SK-N-SH treated with all-trans-retinoic acid at 6 μM for 48 hours (cell line): ENCODE measurements around the gene UBQLN3.

Source experiments
- CSRNP3 ChIP-seq: fragments of 250-450 bp; sonication (Bioruptor Pico); IDR thresholded peaks from 2 replicates; pipeline ENCODE4 v1.5.1; 2021; ENCODE audit warnings: mild to moderate bottlenecking, moderate library complexity
- PPARA ChIP-seq: fragments of 250-450 bp; sonication (Bioruptor Pico); IDR thresholded peaks from 2 replicates; pipeline ENCODE4 v1.5.0; 2020; ENCODE audit warnings: mild to moderate bottlenecking, borderline replicate concordance
- TCF4 ChIP-seq: fragments of 250-450 bp; sonication (Bioruptor Pico); IDR thresholded peaks from 2 replicates; pipeline ENCODE4 v1.8.0; 2021; ENCODE audit warnings: mild to moderate bottlenecking, moderate library complexity, borderline replicate concordance
- ZFP3 ChIP-seq: fragments of 250-450 bp; sonication (Bioruptor Pico); IDR thresholded peaks from 2 replicates; pipeline ENCODE4 v1.5.0; 2020; ENCODE audit warnings: mild to moderate bottlenecking, moderate library complexity
- ZNF70 ChIP-seq: fragments of 450-650 bp; formaldehyde crosslinking; IDR thresholded peaks from 2 replicates; pipeline ENCODE4 v1.5.0; 2020; ENCODE audit warnings: mild to moderate bottlenecking, moderate library complexity
- ZNF8 ChIP-seq: fragments of 450-650 bp; formaldehyde crosslinking; IDR thresholded peaks from 2 replicates; pipeline ENCODE4 v1.5.0; 2020; ENCODE audit warnings: mild to moderate bottlenecking, moderate library complexity
- TF ChIP-seq, protein P1 (sequence below): fragments of 250-450 bp; sonication (Bioruptor Pico); IDR thresholded peaks from 2 replicates; pipeline ENCODE4 v1.5.0; 2020; ENCODE audit warnings: mild to moderate bottlenecking, moderate library complexity
- TF ChIP-seq, protein P2 (sequence below): fragments of 250-450 bp; sonication (Bioruptor Pico); IDR thresholded peaks from 2 replicates; pipeline ENCODE4 v1.8.0; 2020; ENCODE audit warnings: mild to moderate bottlenecking, moderate library complexity, borderline replicate concordance

DNA sequence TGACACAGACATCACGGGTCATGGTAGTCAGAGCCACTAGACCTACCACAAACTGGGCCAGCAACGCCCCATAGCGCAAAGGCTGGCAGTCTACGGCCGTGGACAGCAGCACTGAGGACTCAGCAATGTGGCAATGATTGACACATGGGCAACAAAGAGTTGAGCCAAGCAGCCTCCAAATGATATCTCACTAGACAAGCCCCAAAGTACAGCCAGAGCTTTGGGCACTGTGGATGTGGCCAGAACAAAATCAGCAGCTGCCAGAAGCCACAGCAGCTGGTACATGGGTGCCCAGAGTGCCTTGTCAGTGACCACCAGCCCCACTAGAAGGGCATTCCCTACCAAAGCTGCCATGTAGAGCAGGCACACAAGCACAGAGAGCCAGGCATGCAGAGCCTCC lies 18.0 kb upstream of the UBQLN3 start:
- TF ChIP-seq, protein P1, sequence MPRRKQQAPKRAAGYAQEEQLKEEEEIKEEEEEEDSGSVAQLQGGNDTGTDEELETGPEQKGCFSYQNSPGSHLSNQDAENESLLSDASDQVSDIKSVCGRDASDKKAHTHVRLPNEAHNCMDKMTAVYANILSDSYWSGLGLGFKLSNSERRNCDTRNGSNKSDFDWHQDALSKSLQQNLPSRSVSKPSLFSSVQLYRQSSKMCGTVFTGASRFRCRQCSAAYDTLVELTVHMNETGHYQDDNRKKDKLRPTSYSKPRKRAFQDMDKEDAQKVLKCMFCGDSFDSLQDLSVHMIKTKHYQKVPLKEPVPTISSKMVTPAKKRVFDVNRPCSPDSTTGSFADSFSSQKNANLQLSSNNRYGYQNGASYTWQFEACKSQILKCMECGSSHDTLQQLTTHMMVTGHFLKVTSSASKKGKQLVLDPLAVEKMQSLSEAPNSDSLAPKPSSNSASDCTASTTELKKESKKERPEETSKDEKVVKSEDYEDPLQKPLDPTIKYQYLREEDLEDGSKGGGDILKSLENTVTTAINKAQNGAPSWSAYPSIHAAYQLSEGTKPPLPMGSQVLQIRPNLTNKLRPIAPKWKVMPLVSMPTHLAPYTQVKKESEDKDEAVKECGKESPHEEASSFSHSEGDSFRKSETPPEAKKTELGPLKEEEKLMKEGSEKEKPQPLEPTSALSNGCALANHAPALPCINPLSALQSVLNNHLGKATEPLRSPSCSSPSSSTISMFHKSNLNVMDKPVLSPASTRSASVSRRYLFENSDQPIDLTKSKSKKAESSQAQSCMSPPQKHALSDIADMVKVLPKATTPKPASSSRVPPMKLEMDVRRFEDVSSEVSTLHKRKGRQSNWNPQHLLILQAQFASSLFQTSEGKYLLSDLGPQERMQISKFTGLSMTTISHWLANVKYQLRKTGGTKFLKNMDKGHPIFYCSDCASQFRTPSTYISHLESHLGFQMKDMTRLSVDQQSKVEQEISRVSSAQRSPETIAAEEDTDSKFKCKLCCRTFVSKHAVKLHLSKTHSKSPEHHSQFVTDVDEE, result no peak
- TF ChIP-seq ZNF70 (CRISPR knock-in tag) (no peak), ZFP3 (CRISPR knock-in tag) (no peak), TCF4 (CRISPR knock-in tag) (no peak), ZNF8 (CRISPR knock-in tag) (no peak), PPARA (CRISPR knock-in tag) (no peak), CSRNP3 (no peak)
- TF ChIP-seq, protein P2, sequence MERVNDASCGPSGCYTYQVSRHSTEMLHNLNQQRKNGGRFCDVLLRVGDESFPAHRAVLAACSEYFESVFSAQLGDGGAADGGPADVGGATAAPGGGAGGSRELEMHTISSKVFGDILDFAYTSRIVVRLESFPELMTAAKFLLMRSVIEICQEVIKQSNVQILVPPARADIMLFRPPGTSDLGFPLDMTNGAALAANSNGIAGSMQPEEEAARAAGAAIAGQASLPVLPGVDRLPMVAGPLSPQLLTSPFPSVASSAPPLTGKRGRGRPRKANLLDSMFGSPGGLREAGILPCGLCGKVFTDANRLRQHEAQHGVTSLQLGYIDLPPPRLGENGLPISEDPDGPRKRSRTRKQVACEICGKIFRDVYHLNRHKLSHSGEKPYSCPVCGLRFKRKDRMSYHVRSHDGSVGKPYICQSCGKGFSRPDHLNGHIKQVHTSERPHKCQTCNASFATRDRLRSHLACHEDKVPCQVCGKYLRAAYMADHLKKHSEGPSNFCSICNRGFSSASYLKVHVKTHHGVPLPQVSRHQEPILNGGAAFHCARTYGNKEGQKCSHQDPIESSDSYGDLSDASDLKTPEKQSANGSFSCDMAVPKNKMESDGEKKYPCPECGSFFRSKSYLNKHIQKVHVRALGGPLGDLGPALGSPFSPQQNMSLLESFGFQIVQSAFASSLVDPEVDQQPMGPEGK (CRISPR knock-in tag), result no peak
